HEK293 (cell line): ENCODE measurements around the gene CORO7.

Experiments used
- CTCF ChIP-seq: fragments of 450-650 bp; formaldehyde crosslinking; IDR thresholded peaks from 2 replicates; pipeline ENCODE4 v1.5.1; 2016; ENCODE audit warnings: missing biosample characterization, missing genetic modification characterization
- SP2 ChIP-seq: fragments of 450-650 bp; formaldehyde crosslinking; IDR thresholded peaks from 2 replicates; pipeline ENCODE4 v1.5.1; 2016; ENCODE audit warnings: missing biosample characterization, missing genetic modification characterization
- YY1 ChIP-seq: fragments of 450-650 bp; formaldehyde crosslinking; IDR thresholded peaks from 2 replicates; pipeline ENCODE4 v1.5.1; 2018; ENCODE audit warnings: missing biosample characterization, missing genetic modification characterization
- ZNF280D ChIP-seq: fragments of 450-650 bp; formaldehyde crosslinking; IDR thresholded peaks from 2 replicates; pipeline ENCODE4 v1.5.1; 2016; ENCODE audit warnings: missing biosample characterization, missing genetic modification characterization
- ZNF404 ChIP-seq: fragments of 450-650 bp; formaldehyde crosslinking; IDR thresholded peaks from 2 replicates; pipeline ENCODE4 v1.5.1; 2017; ENCODE audit warnings: missing biosample characterization, missing genetic modification characterization
- ZNF449 ChIP-seq: fragments of 450-650 bp; formaldehyde crosslinking; IDR thresholded peaks from 2 replicates; pipeline ENCODE4 v1.5.1; 2017; ENCODE audit warnings: missing biosample characterization, mild to moderate bottlenecking, missing genetic modification characterization, moderate library complexity
- ZNF623 ChIP-seq: fragments of 450-650 bp; formaldehyde crosslinking; IDR thresholded peaks from 2 replicates; pipeline ENCODE4 v1.5.1; 2016; ENCODE audit warnings: missing biosample characterization, missing genetic modification characterization
- ZNF658 ChIP-seq: fragments of 450-650 bp; formaldehyde crosslinking; IDR thresholded peaks from 2 replicates; pipeline ENCODE4; 2016; ENCODE audit warnings: missing biosample characterization, missing genetic modification characterization
- ZNF777 ChIP-seq: fragments of 450-650 bp; formaldehyde crosslinking; IDR thresholded peaks from 2 replicates; pipeline ENCODE4 v1.5.1; 2017; ENCODE audit warnings: missing biosample characterization, missing genetic modification characterization, borderline replicate concordance
- ZNF792 ChIP-seq: fragments of 450-650 bp; formaldehyde crosslinking; IDR thresholded peaks from 2 replicates; pipeline ENCODE4 v1.5.1; 2016; ENCODE audit warnings: missing biosample characterization, missing genetic modification characterization
- ZNF837 ChIP-seq: fragments of 450-650 bp; formaldehyde crosslinking; IDR thresholded peaks from 2 replicates; pipeline ENCODE4 v1.5.1; 2016; ENCODE audit warnings: missing biosample characterization, missing genetic modification characterization
- TF ChIP-seq, protein P1 (sequence below): fragments of 450-650 bp; formaldehyde crosslinking; IDR thresholded peaks from 2 replicates; pipeline ENCODE4 v1.5.1; 2016; ENCODE audit warnings: missing biosample characterization, missing genetic modification characterization, low read depth

DNA sequence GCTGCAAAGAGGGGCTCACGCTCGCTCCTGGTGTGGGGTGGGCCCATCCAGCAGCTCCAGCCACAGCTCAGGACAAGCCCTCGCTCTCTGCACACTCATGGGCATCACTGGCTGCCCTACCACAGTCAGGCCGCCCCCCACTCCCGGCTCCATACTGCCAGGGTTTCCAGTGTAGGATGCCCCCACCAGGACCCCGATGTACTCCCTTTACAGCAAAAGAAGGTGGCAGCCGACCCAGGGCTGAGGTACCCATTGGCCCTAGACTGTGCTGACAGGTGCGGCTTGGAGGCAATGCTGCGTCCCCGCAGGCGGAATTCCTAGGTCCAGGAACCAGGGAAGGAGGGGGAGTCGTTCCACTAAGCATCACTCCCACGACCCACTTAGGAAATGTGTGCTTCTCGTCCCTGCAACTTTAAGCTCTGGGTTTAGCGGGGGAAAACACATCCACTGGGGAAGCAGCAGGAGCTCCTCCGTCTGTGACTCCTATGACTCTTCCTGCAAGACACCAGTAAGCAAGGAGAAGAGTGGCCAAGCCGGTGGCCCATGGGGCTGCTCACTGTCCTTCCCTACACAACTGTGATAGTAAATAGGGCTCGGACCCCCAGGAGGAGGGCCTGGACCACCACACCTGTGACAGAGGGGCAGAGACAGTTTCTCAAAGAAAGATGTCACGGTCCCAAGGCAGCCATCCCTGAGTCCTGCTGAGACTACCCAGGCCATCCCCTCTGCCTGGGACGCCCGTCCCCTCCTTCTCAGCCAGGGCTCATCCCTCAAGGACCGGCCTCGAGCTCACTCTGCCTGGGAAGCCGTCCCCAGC lies 13.1 kb downstream of the CORO7 start:
- TF ChIP-seq CTCF (no peak), ZNF792 (tag by site-specific recombination) (no peak), ZNF837 (no peak), ZNF623 (no peak), ZNF777 (no peak), YY1 (no peak), ZNF449 (tag by site-specific recombination) (no peak), ZNF404 (no peak), SP2 (tag by site-specific recombination) (no peak), ZNF280D (tag by site-specific recombination) (no peak), ZNF658 (tag by site-specific recombination) (no peak)
- TF ChIP-seq, protein P1, sequence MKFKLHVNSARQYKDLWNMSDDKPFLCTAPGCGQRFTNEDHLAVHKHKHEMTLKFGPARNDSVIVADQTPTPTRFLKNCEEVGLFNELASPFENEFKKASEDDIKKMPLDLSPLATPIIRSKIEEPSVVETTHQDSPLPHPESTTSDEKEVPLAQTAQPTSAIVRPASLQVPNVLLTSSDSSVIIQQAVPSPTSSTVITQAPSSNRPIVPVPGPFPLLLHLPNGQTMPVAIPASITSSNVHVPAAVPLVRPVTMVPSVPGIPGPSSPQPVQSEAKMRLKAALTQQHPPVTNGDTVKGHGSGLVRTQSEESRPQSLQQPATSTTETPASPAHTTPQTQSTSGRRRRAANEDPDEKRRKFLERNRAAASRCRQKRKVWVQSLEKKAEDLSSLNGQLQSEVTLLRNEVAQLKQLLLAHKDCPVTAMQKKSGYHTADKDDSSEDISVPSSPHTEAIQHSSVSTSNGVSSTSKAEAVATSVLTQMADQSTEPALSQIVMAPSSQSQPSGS, result no peak
